ENCODE data around the gene SNX5.
A peak's percentile ranks its signal among the peaks of the same experiment; 100 is the strongest.

Gene SNX5

GRCh38 chr20:17910828-17911294 is 57.7 kb downstream of the SNX5 start:
- no peak for DNase-seq

GRCh38 chr20:17909869-17910321 is 58.7 kb downstream of the SNX5 start:
- DNase-seq: no peak

- no peak for DNase-seq
These were observed 63.0 kb downstream of the SNX5 start for GRCh38 chr20:17905544-17905943.

GRCh38 chr20:17904027-17904426 is 64.6 kb downstream of the SNX5 start:
- DNase-seq: no peak

DNA sequence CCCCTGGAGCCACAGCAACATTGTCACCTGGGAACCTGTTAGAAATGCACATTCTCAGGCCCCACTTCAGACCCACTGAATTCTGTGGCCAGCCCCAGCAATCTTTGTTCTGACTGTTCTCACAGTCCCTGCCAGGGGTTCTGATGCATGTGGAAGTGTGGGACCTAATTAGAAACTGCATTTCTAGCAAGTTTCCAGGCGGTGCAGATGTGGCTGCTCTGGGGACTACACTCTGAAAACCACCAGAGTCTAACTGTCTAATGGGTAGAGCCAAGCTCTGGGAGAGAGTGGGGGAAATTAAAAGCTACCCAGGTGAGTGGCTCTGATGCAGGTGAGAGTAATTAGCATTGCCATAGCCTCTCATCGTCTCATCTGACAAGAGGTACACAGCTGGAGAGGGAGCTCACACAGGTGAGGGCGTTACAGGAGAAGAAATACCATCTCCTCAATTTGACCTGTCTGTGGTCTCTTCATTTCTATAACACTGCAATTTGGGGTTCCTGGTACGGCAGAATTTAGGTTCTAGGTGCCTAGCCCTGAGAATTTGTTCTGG is 66.0 kb downstream of the SNX5 start:
- DNase-seq: no peak

GRCh38 chr20:17901971-17902370 is 66.6 kb downstream of the SNX5 start:
- DNase-seq: no peak

DNA sequence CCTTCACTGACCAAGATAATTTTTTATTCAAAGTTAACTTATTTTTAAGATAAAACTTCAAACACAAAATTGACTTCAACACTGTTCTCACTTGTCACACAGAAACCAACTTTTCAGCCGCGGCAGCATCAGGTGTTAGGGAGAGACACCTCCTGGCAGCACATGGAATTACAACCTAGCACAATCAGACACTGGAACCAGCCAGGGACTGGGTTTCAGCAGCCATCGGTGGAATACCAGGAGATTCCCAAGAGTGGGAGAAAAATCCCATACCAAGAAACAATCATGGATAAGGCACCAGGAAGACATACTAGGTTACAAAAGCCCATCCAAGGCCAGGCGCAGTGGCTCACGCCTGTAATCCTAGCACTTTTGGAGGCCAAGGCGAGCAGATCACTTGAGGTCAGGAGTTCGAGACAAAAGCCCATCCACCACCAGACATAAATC is 70.0 kb downstream of the SNX5 start:
- peak; percentile 43 for DNase-seq

GRCh38 chr20:17897566-17898307 is 70.9 kb downstream of the SNX5 start:
- DNase-seq: no peak

GRCh38 chr20:17896771-17897369 is 71.7 kb downstream of the SNX5 start:
- DNase-seq: no peak

- DNase-seq: no peak
These were observed 72.3 kb downstream of the SNX5 start for GRCh38 chr20:17896193-17896723.

- DNase-seq: peak; percentile 50
These were observed 72.9 kb downstream of the SNX5 start for GRCh38 chr20:17895641-17896171.

GRCh38 chr20:17893445-17893844 is 75.1 kb downstream of the SNX5 start:
- DNase-seq: no peak

GRCh38 chr20:17892189-17892938 is 76.2 kb downstream of the SNX5 start:
- no peak for DNase-seq

Data from amniotic stem cell (primary cell).